GM12878 (cell line): Measurements from ENCODE around the gene UNC5CL.

Source experiments
- ATF2 ChIP-seq: IDR thresholded peaks from 2 replicates; pipeline ENCODE4 v1.6.1; 2012; ENCODE audit warnings: low read length, inconsistent platforms
- CTCF ChIP-seq, 3 experiments: IDR thresholded peaks in 2 of 3; conservative IDR thresholded peaks in 1 of 3; 2 replicates each; pipeline ENCODE4 v1.5.1; 2011; ENCODE audit warnings: low read depth in 3 of 3, low read length in 3 of 3, mild to moderate bottlenecking in 3 of 3, control low read depth in 2 of 3, moderate library complexity in 2 of 3, inconsistent platforms in 1 of 3, mixed read lengths in 1 of 3; ENCODE audit not compliant: control insufficient read depth in 2 of 3, insufficient read depth in 1 of 3; ENCODE audit errors: extremely low read depth in 1 of 3
- POLR2A ChIP-seq: IDR thresholded peaks from 2 replicates; pipeline ENCODE4 v1.6.1; 2011; ENCODE audit warnings: low read depth, mild to moderate bottlenecking, low read length

- TF ChIP-seq POLR2A (no peak), CTCF (IDR thresholded peaks at IDR 0.05 in 2 of 3, conservative IDR thresholded peaks at IDR 0.05 in 1 of 3; ENCODE audit: control insufficient read depth in 2 of 3, extremely low read depth in 1 of 3, insufficient read depth in 1 of 3, low read depth in 3 of 3, low read length in 3 of 3) (no peak), ATF2 (no peak)
Observed at GRCh38 chr6:41065550-41066026, 26.6 kb upstream of the UNC5CL start.
